Measurements from ENCODE around the gene CTNNA3.

Gene CTNNA3

DNA sequence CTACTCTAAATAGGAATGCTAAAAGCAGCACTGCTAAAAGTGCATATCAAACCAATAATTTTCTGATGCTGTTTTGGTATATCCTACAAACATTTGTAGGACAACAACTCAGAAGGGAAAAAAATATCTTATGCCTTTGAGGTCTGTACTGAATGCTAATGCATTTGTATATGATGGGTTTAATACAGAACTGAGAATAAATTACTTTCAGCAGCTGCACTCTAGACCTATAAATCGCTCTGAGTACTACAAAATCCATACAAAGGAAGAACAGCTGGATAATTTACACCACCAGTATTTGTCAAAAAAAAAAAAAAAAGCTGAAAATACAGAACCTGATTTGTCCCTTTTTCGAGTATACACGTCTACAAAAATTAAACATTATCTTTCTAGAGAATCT is 426.2 kb downstream of the CTNNA3 start:
- no peak overlapping the region for H3K4me3 ChIP-seq (ENCODE audit: low read depth, low read length)
- POLR2A ChIA-PET = interaction anchor here (0.8 kb wide), 1 partner anchor 11 kb away, joined by 3 read pairs; no protein-coding TSS in a partner anchor
- no peak overlapping the region for H3K27ac ChIP-seq (ENCODE audit: extremely low read depth, low read depth, low read length)
- H3K36me3 ChIP-seq (ENCODE audit: control insufficient read depth in 2 of 2, insufficient read depth in 1 of 2, low read length in 2 of 2) = no peaks in the 10 kb centered on the region
- CTCF ChIA-PET = no interaction called here
- TF ChIP-seq ZNF561 (tag by site-specific recombination; IDR thresholded peaks at IDR 0.05; ENCODE audit: borderline replicate concordance) (no peak), KLF7 (tag by site-specific recombination; IDR thresholded peaks at IDR 0.05; ENCODE audit: borderline replicate concordance) (no peak), ZNF776 (tag by site-specific recombination; IDR thresholded peaks at IDR 0.05; ENCODE audit: borderline replicate concordance) (no peak), TRIM28 (IDR thresholded peaks at IDR 0.05; ENCODE audit: borderline replicate concordance, low read length) (no peak), ZNF701 (tag by site-specific recombination; IDR thresholded peaks at IDR 0.05) (no peak), SP2 (tag by site-specific recombination; IDR thresholded peaks at IDR 0.05) (no peak), ZNF366 (tag by site-specific recombination; conservative IDR thresholded peaks at IDR 0.05) (no peak), SP3 (tag by site-specific recombination; IDR thresholded peaks at IDR 0.05) (no peak), ZNF10 (tag by site-specific recombination; IDR thresholded peaks at IDR 0.05) (no peak), ZBTB1 (tag by site-specific recombination; IDR thresholded peaks at IDR 0.05) (no peak), ZNF544 (tag by site-specific recombination; IDR thresholded peaks at IDR 0.05) (no peak), ZBTB17 (tag by site-specific recombination; IDR thresholded peaks at IDR 0.05) (no peak)
- TF ChIP-seq, protein P1, sequence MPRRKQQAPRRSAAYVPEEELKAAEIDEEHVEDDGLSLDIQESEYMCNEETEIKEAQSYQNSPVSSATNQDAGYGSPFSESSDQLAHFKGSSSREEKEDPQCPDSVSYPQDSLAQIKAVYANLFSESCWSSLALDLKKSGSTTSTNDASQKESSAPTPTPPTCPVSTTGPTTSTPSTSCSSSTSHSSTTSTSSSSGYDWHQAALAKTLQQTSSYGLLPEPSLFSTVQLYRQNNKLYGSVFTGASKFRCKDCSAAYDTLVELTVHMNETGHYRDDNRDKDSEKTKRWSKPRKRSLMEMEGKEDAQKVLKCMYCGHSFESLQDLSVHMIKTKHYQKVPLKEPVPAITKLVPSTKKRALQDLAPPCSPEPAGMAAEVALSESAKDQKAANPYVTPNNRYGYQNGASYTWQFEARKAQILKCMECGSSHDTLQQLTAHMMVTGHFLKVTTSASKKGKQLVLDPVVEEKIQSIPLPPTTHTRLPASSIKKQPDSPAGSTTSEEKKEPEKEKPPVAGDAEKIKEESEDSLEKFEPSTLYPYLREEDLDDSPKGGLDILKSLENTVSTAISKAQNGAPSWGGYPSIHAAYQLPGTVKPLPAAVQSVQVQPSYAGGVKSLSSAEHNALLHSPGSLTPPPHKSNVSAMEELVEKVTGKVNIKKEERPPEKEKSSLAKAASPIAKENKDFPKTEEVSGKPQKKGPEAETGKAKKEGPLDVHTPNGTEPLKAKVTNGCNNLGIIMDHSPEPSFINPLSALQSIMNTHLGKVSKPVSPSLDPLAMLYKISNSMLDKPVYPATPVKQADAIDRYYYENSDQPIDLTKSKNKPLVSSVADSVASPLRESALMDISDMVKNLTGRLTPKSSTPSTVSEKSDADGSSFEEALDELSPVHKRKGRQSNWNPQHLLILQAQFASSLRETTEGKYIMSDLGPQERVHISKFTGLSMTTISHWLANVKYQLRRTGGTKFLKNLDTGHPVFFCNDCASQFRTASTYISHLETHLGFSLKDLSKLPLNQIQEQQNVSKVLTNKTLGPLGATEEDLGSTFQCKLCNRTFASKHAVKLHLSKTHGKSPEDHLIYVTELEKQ (tag by site-specific recombination; IDR thresholded peaks at IDR 0.05; ENCODE audit: borderline replicate concordance) = no peak
- TF ChIP-seq, protein P2, sequence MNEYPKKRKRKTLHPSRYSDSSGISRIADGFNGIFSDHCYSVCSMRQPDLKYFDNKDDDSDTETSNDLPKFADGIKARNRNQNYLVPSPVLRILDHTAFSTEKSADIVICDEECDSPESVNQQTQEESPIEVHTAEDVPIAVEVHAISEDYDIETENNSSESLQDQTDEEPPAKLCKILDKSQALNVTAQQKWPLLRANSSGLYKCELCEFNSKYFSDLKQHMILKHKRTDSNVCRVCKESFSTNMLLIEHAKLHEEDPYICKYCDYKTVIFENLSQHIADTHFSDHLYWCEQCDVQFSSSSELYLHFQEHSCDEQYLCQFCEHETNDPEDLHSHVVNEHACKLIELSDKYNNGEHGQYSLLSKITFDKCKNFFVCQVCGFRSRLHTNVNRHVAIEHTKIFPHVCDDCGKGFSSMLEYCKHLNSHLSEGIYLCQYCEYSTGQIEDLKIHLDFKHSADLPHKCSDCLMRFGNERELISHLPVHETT (tag by site-specific recombination; IDR thresholded peaks at IDR 0.05) = no peak
- no peaks in the 10 kb centered on the region for H3K9me3 ChIP-seq (ENCODE audit: control insufficient read depth, insufficient read depth, low read depth, low read length)
- no peaks in the 10 kb centered on the region for H3K4me1 ChIP-seq (ENCODE audit: control insufficient read depth, insufficient read depth, low read length)

DNA sequence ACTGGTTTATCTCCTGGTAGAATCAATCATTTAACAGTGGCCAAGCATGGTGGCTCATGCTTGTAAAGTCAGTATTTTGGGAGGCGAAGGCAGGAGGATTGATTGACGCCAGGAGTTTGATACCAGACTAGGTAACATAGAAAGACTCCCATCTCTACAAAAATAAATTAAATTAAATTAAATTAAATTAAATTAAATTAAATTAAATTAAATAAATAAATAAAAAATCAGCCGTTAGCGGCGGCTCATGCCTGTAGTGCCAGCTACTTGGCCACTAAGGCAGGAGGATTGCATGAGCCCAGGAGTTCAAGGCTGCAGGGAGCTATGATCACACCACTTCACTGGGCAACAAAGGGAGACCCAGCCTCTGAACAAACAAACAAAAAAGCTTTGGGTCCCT is 427.8 kb downstream of the CTNNA3 start:
- TF ChIP-seq, protein P3, sequence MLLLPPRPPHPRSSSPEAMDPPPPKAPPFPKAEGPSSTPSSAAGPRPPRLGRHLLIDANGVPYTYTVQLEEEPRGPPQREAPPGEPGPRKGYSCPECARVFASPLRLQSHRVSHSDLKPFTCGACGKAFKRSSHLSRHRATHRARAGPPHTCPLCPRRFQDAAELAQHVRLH (tag by site-specific recombination; IDR thresholded peaks at IDR 0.05) = no peak
- TF ChIP-seq SP2 (tag by site-specific recombination; IDR thresholded peaks at IDR 0.05) (no peak), ZNF350 (tag by site-specific recombination; IDR thresholded peaks at IDR 0.05) (no peak), ZNF266 (tag by site-specific recombination; IDR thresholded peaks at IDR 0.05; ENCODE audit: low read depth) (no peak), ZXDB (tag by site-specific recombination; IDR thresholded peaks at IDR 0.05) (no peak), ZNF521 (tag by site-specific recombination; IDR thresholded peaks at IDR 0.05) (no peak), ZNF23 (tag by site-specific recombination; IDR thresholded peaks at IDR 0.05; ENCODE audit: borderline replicate concordance) (no peak)
- TF ChIP-seq, protein P4, sequence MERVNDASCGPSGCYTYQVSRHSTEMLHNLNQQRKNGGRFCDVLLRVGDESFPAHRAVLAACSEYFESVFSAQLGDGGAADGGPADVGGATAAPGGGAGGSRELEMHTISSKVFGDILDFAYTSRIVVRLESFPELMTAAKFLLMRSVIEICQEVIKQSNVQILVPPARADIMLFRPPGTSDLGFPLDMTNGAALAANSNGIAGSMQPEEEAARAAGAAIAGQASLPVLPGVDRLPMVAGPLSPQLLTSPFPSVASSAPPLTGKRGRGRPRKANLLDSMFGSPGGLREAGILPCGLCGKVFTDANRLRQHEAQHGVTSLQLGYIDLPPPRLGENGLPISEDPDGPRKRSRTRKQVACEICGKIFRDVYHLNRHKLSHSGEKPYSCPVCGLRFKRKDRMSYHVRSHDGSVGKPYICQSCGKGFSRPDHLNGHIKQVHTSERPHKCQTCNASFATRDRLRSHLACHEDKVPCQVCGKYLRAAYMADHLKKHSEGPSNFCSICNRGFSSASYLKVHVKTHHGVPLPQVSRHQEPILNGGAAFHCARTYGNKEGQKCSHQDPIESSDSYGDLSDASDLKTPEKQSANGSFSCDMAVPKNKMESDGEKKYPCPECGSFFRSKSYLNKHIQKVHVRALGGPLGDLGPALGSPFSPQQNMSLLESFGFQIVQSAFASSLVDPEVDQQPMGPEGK (tag by site-specific recombination; IDR thresholded peaks at IDR 0.05) = no peak
- TF ChIP-seq, protein P5, sequence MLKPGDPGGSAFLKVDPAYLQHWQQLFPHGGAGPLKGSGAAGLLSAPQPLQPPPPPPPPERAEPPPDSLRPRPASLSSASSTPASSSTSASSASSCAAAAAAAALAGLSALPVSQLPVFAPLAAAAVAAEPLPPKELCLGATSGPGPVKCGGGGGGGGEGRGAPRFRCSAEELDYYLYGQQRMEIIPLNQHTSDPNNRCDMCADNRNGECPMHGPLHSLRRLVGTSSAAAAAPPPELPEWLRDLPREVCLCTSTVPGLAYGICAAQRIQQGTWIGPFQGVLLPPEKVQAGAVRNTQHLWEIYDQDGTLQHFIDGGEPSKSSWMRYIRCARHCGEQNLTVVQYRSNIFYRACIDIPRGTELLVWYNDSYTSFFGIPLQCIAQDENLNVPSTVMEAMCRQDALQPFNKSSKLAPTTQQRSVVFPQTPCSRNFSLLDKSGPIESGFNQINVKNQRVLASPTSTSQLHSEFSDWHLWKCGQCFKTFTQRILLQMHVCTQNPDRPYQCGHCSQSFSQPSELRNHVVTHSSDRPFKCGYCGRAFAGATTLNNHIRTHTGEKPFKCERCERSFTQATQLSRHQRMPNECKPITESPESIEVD (tag by site-specific recombination; IDR thresholded peaks at IDR 0.05) = no peak
- Histone ChIP-seq H3K4me1 (ENCODE audit: control insufficient read depth, insufficient read depth, low read length) (no peaks in the 10 kb centered on the region), H3K4me3 (ENCODE audit: low read depth, low read length) (no peak overlapping the region)

More for the DNA sequence above, 427.8 kb downstream of the CTNNA3 start:
- ChIA-PET POLR2A (no interaction called here), CTCF (no interaction called here)
- no peaks in the 10 kb centered on the region for H3K36me3 ChIP-seq (ENCODE audit: control insufficient read depth in 2 of 2, insufficient read depth in 1 of 2, low read length in 2 of 2)
- no peaks in the 10 kb centered on the region for H3K9me3 ChIP-seq (ENCODE audit: control insufficient read depth, insufficient read depth, low read depth, low read length)
- no peak overlapping the region for H3K27ac ChIP-seq (ENCODE audit: extremely low read depth, low read depth, low read length)
